Stomach smooth muscle (tissue), 2 donors: ENCODE data around the gene KLK15.

Source experiments
- H3K27ac ChIP-seq: one replicate; pipeline ENCODE4 v1.7.0; 2013; ENCODE audit warnings: mild to moderate bottlenecking, low read length, inconsistent platforms
- H3K27me3 ChIP-seq, 2 donors: one replicate each; pipeline ENCODE4 v1.7.0; 2013; ENCODE audit warnings: low read length in 2 of 2; ENCODE audit not compliant: insufficient read depth in 2 of 2, control insufficient read depth in 1 of 2
- H3K36me3 ChIP-seq, 2 donors: one replicate each; pipeline ENCODE4 v1.7.0; 2013; ENCODE audit warnings: low read length in 2 of 2; ENCODE audit not compliant: control insufficient read depth in 2 of 2, insufficient read depth in 2 of 2
- H3K4me1 ChIP-seq: one replicate; pipeline ENCODE4 v1.7.0; 2013; ENCODE audit warnings: low read length; ENCODE audit not compliant: control insufficient read depth, insufficient read depth
- H3K4me3 ChIP-seq, 2 donors: one replicate each; pipeline ENCODE4 v1.7.0; 2013; ENCODE audit warnings: low read length in 2 of 2
- H3K9ac ChIP-seq, 2 donors: one replicate each; pipeline ENCODE4 v1.7.0; 2013; ENCODE audit warnings: low read length in 2 of 2, mild to moderate bottlenecking in 1 of 2
- H3K9me3 ChIP-seq, 2 donors: one replicate each; pipeline ENCODE4 v1.7.0; 2013; ENCODE audit warnings: low read length in 2 of 2; ENCODE audit not compliant: control insufficient read depth in 2 of 2
- donor health status: healthy.
- donor health status: Pancreatic carcinoma.

Gene KLK15

DNA sequence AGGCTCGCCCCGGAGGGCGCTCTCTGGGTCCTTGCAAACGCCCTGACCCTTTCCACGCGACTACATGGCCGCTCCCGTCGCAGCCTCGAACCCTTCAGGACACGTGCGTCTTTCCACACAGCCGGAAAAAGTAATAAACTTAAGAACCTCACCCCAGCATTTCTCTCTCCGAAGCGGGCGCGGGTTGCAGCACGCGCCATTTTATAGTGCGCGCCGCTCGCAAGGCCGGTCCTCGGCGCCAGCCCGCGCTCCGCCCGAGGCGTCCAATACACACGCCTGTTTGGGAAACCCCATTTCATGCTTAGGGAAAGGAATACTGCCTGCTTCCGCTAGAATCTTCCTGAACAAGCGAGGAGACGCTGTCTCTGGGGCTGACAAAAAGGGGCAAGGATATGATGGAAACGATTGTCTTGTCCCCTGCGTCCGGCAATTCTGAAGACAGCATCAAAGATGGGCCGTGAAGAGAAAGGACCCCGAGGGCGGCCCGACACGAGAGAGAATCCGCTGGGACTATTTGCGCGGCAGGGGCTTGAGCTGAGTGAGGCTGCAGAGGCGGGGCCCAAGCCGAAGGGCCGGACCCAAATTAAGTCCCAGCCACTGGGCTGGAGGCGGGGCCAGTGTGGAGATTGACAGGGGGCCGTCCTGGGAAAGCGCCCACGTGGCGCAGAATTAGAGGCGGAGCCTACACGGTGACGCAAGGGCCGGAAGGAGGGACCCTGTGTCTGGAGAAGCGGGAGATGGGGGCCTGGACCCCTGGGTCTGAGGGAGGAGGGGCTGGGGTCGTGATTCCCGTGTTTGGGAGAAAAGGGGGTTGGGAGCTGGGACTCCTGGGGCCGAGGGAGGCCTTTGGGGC is 28.7 kb downstream of the KLK15 start:
- Histone ChIP-seq H3K9me3 (no peaks in the 10 kb centered on the region), H3K4me3 (peak overlapping the region; percentile 89 to 92), H3K27me3 (no peaks in the 10 kb centered on the region), H3K9ac (peak overlapping the region; percentile 94 to 98), H3K27ac (peak overlapping the region; percentile 95), H3K4me1 (peaks cover 9% of the 10 kb centered on the region), H3K36me3 (peaks cover 5 to 8% of the 10 kb centered on the region in 2 donors)

DNA sequence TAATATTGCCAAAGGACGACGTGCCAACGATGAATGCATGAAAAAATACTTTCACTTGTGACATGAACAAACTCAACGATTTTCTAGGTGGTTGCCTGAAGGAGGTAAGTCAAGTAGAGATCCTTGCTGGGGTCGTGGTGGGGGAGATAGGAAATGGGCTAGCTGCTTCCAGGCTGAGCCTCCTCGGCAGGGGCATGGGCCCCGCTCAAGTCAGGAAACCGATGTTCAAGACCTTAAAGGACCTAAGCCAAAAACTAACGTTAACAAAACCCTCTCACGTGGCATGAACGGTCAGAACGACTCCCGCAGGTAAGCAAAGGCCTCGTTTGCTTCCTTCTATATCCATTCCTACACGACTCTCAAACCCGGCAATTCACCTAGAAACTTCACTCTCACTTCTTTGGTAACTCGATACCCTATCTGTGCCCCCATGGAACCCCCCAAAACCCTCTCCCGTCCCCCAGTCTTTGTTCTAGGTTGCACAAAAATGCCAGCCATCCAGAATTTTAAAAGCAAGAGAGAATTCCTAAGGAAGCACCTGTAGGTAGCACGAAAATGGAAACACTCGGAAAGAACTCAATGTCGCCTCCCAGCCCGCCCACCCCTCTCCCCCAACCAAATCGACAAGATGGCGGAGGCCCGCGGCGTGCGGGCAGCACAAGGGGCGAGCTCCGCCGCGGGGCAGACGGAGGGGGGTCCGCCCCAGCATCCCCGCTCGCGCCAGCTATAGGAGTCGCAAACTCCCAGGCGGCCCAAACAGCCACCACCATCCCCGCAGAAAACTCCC is 29.5 kb downstream of the KLK15 start:
- Histone ChIP-seq H3K9me3 (no peaks in the 10 kb centered on the region), H3K27ac (peak overlapping the region; percentile 95), H3K36me3 (peaks cover 5 to 11% of the 10 kb centered on the region in 2 donors), H3K27me3 (no peaks in the 10 kb centered on the region), H3K4me1 (peaks cover 9% of the 10 kb centered on the region), H3K4me3 (peak overlapping the region; percentile 89 to 92), H3K9ac (peak overlapping the region; percentile 94 to 98)

DNA sequence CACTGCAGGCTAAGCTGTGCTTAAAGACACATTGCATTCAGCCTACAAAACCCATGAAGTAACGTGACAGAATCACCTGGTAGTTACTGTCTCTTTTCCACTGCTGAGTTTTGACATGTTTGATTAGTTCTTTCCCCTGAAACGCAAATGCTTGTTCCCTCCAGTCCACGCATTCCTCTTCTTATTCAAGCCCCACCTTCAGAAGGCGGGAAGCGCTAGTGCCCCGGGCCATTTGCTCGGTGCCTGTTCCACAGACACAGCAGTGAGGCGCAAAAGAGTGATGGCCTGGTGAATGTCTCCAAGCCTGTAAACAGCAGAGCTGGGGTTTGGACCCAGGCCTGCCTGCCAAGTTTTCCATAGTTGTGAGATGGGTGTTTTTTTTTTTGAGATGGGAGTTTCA is 32.3 kb downstream of the KLK15 start:
- H3K36me3 ChIP-seq = peaks cover 13 to 20% of the 10 kb centered on the region in 2 donors
- H3K4me3 ChIP-seq = no peak overlapping the region
- H3K27ac ChIP-seq = no peak overlapping the region
- no peaks in the 10 kb centered on the region for H3K9me3 ChIP-seq
- H3K9ac ChIP-seq = no peak overlapping the region
- no peaks in the 10 kb centered on the region for H3K27me3 ChIP-seq
- H3K4me1 ChIP-seq = peaks cover 9% of the 10 kb centered on the region

DNA sequence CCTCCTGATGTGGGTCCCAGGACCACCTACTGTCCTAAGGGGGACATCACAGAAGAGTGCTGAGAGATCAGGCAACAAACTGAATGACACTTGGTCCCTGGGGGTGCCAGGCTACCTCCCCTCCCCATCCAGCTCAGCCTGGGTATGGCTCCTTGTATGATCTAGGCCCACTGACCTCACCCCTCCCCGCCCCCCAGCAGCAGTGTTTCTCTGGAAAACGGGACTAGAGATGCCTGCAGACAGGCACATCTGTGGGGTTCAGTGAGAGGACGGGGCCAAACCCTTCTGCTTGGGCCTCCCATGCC is 33.9 kb downstream of the KLK15 start:
- no peak overlapping the region for H3K9ac ChIP-seq
- no peaks in the 10 kb centered on the region for H3K9me3 ChIP-seq
- no peaks in the 10 kb centered on the region for H3K27me3 ChIP-seq
- H3K4me3 ChIP-seq = no peak overlapping the region
- peaks cover 13 to 22% of the 10 kb centered on the region in 2 donors for H3K36me3 ChIP-seq
- H3K4me1 ChIP-seq = peaks cover 9% of the 10 kb centered on the region
- no peak overlapping the region for H3K27ac ChIP-seq

DNA sequence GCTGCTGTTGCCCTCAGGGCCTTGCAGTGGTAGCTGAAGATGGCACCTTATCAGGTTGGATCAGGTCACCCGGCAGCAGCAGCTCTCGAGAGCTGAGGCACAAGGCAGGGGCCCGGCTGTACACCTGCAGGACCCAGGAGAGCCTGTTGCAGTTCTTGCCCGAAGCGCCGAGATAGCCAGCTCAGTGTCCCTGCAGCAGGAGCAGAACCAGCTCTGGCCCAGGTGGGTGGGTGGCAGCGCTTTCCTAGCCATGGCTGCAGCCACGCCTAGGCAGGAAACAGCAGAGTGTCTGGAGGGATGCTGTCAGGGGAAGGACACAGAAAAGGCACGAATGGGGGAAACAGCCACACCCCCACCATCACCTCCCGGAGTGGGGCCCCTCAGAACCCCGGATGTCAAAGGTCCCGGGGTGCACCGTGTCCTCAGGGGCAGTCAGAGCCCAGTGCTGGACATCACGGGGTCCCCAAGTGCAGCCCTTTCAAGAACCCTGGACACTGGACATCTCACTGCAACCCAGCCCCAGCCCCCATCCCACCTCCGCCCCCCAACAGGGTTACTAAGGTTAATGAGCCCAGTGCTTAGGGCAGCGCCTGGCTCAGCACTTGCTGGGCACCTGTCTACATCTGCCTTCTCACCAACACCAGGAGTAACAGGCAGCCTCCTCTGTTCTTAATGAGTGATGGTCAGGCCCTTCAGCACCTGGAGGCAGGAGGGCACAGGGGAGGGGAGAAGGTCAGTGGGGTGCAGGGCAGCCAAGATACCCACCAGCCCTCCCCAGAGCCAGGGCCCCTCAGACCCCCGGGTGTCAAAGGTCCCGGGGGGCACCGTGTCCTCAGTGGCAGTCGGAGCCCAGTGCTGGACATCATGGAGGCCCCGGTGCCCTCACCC is 34.5 kb downstream of the KLK15 start:
- H3K36me3 ChIP-seq = peaks cover 13 to 22% of the 10 kb centered on the region in 2 donors
- H3K27ac ChIP-seq = no peak overlapping the region
- H3K9me3 ChIP-seq = no peaks in the 10 kb centered on the region
- H3K27me3 ChIP-seq = no peaks in the 10 kb centered on the region
- no peak overlapping the region for H3K9ac ChIP-seq
- peaks cover 7% of the 10 kb centered on the region for H3K4me1 ChIP-seq
- no peak overlapping the region for H3K4me3 ChIP-seq

DNA sequence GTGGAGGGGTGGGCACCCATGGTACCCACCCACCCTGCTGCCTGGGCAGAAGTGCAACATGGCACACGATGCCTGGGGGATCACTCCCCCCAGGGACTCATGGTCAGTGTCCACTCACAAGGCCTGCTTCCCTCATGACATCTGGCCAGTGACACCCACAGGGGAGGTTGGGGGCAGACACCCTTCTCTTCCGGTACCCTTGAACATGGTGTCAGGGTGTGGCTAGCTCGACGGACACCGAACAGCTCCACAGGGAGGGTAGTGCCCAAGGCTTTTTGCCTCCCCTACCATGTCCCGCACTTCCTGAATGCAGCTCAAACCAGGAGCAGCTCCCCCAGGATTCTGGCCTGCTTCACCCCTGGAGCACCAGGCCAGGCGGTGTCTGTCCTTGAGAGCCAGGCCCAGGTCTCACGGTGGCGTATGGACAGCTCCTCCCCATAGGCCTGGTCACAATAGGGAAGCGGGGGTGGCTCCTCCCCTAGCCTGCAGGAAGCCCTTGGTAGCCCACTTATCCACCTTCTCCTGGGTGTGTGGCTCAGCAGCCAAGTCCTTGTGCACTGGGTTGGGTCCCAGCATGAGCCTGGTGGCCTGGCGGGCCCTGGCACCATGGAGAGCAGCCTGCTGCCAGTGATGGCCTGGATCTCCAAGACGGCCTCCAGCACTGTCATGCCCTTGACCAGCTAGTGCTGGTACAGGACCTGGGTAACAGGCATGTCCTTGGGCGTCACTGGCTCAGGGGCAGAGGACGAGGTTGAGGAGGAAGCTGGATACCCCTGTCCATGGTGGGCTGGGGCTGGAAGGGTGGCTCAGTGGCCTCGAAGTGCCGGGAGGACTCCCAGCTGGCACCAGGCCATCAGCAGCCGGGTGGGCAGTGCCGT is 35.4 kb downstream of the KLK15 start:
- Histone ChIP-seq H3K9ac (no peak overlapping the region), H3K4me1 (peaks cover under 1% of the 10 kb centered on the region), H3K27ac (no peak overlapping the region), H3K27me3 (no peaks in the 10 kb centered on the region), H3K9me3 (no peaks in the 10 kb centered on the region), H3K4me3 (no peak overlapping the region), H3K36me3 (peaks cover 13 to 22% of the 10 kb centered on the region in 2 donors)

DNA sequence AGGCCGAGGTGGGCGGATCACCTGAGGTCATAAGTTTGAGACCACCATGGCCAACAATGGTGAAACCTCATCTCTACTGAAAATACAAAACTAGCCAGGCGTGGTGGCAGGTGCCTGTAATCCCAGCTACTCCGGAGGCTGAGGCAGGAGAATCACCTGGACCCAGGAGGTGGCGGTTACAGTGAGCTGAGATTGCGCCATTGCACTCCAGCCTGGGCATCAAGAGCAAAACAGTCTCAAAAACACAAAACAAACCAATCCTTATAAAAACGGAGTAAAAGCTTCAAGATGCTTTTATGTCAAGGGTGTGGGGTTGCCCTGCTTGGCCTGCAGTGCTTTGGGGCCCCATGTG is 36.0 kb downstream of the KLK15 start:
- Histone ChIP-seq H3K27me3 (no peaks in the 10 kb centered on the region), H3K36me3 (peaks cover 13 to 22% of the 10 kb centered on the region in 2 donors), H3K27ac (no peak overlapping the region), H3K4me1 (no peaks in the 10 kb centered on the region), H3K9me3 (no peaks in the 10 kb centered on the region), H3K9ac (no peak overlapping the region), H3K4me3 (no peak overlapping the region)

DNA sequence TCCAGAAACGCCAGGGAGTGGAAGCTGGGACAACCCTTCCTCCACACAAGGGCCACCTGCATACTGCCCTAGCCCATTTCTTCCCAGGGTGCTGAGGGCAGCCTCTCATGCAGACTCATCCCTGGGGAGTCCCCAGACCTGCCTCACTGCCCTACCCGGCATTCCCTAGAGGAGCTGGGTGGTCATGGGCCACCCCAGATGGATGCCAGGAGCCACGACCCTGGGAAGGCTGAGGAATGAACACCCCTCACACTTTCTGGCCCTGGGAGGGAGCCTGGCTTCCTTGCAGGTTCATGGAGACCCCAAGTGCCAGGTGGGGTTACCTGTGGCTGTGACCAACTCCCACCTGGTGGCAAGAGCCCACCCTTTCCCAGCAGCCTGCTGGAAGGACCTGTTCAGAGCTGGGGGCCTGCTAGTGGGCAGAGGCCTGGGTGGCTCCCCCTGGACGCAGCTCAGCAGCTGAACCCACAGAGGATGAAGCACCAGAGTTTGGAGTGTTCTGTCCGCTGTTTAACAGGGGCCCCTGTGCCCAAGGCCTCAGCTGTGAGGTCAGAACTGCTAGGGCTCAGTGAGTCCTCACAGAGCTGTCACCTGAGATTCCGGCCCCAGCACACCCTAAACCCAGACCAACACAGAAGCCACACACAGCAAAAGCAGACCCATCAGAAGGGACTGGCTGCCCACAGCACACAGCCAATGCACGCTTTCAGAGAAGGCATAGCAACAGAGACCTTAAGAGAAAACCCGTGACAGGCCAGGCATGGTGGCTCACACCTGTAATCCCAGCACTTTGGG is 36.5 kb downstream of the KLK15 start:
- Histone ChIP-seq H3K4me1 (no peaks in the 10 kb centered on the region), H3K4me3 (no peak overlapping the region), H3K9ac (no peak overlapping the region), H3K27ac (no peak overlapping the region), H3K9me3 (no peaks in the 10 kb centered on the region), H3K27me3 (peaks cover 0 to 5% of the 10 kb centered on the region in 2 donors), H3K36me3 (peaks cover 13 to 22% of the 10 kb centered on the region in 2 donors)

DNA sequence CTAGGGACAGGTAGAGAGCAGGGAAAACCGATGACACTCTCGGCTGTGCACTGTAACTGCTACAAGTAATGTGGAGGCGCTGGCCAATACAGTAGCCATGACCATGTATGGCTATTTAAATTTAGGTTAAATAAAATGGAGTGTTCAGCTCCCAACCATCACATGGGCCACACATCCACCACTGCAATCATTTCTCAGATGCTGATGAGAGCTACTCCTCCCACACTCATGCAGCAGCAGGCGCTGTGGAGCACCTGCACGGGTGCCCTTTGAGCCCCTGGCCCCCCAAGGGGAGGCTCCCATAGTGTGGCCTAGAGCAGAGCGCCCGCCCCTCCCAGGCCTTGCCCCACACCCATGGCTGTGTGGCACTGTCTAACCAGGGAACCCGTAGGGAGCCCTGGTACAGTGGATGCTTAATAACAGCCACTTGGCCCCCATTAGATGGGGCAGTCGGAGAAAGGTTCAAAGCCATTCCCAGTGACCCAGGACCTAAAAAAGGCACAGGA is 37.2 kb downstream of the KLK15 start:
- peaks cover 0 to 6% of the 10 kb centered on the region in 2 donors for H3K27me3 ChIP-seq

More for the DNA sequence above, 37.2 kb downstream of the KLK15 start:
- no peaks in the 10 kb centered on the region for H3K9me3 ChIP-seq
- H3K4me3 ChIP-seq = no peak overlapping the region
- H3K36me3 ChIP-seq = peaks cover 13 to 21% of the 10 kb centered on the region in 2 donors
- no peak overlapping the region for H3K27ac ChIP-seq
- H3K4me1 ChIP-seq = no peaks in the 10 kb centered on the region
- H3K9ac ChIP-seq = no peak overlapping the region
